GM23338 (cell line): ENCODE data around the gene ASL. TPM values are rescaled to one million over a fixed set of nuclear protein-coding genes. Genes with fewer than 3 reads are reported as not detected.
"Not testable (repeated sequence)": the region's sequence is repeated elsewhere in the genome, so short reads cannot be mapped to it uniquely, and the experiment has no call there.

Source experiments
- ATAC-seq: fragments of 200-7000 bp; cut with Tn5 transposase; 3 replicates; pipeline ENCODE4 v1.9.1; 2020
- DNase-seq: peaks from one replicate; pipeline ENCODE4 v3.0.0-alpha.2; 2015; ENCODE audit warnings: low spot score
- H2AFZ ChIP-seq: fragments of 200-600 bp; sonication (generic); 2 replicates; pipeline ENCODE4 v1.8.0; 2016; ENCODE audit warnings: antibody characterized with exemption, mild to moderate bottlenecking, moderate library complexity
- H3F3A ChIP-seq: fragments of 200-600 bp; sonication (generic); replicated peaks from 2 replicates; pipeline ENCODE4 v1.8.0; 2017; ENCODE audit warnings: antibody characterized with exemption, mixed run types, low read depth
- H3K27ac ChIP-seq: fragments of 200-600 bp; sonication (generic); 2 replicates; pipeline ENCODE4 v1.6.1; 2016; ENCODE audit warnings: low read depth
- H3K27me3 ChIP-seq: fragments of 200-600 bp; sonication (generic); 2 replicates; pipeline ENCODE4 v1.8.0; 2016; ENCODE audit warnings: mild to moderate bottlenecking, mixed run types, moderate library complexity; ENCODE audit not compliant: insufficient read depth
- H3K36me3 ChIP-seq: fragments of 200-600 bp; sonication (generic); 2 replicates; pipeline ENCODE4 v1.8.0; 2016; ENCODE audit warnings: mild to moderate bottlenecking; ENCODE audit not compliant: insufficient read depth
- H3K4me1 ChIP-seq: fragments of 200-600 bp; sonication (generic); 2 replicates; pipeline ENCODE4 v1.8.0; 2016; ENCODE audit warnings: mild to moderate bottlenecking, moderate library complexity; ENCODE audit not compliant: insufficient read depth
- H3K4me2 ChIP-seq: fragments of 200-600 bp; sonication (generic); 2 replicates; pipeline ENCODE4 v1.7.1; 2017; ENCODE audit warnings: mixed run types
- H3K4me3 ChIP-seq: fragments of 200-600 bp; sonication (generic); 2 replicates; pipeline ENCODE4 v1.6.1; 2016; ENCODE audit warnings: mixed run types
- H3K79me2 ChIP-seq: fragments of 200-600 bp; sonication (generic); replicated peaks from 2 replicates; pipeline ENCODE4 v1.8.0; 2017; ENCODE audit warnings: mild to moderate bottlenecking; ENCODE audit not compliant: insufficient read depth
- H3K9me2 ChIP-seq: fragments of 200-600 bp; sonication (generic); 2 replicates; pipeline ENCODE4 v1.8.0; 2017; ENCODE audit not compliant: insufficient read depth
- H4K20me1 ChIP-seq: fragments of 200-600 bp; sonication (generic); replicated peaks from 2 replicates; pipeline ENCODE4 v1.8.0; 2017; ENCODE audit warnings: mild to moderate bottlenecking; ENCODE audit not compliant: insufficient read depth
- H3K27ac Mint-ChIP-seq: 2 replicates; pipeline ENCODE4 v1.8.0; 2020; ENCODE audit warnings: inconsistent platforms, mild to moderate bottlenecking, moderate library complexity, mixed read lengths
- H3K27me3 Mint-ChIP-seq: 3 replicates; pipeline ENCODE4 v1.8.0; 2022; ENCODE audit warnings: low read depth, mild to moderate bottlenecking, moderate library complexity, mixed read lengths, inconsistent platforms; ENCODE audit not compliant: insufficient read depth, poor library complexity
- H3K36me3 Mint-ChIP-seq: 3 replicates; pipeline ENCODE4 v1.8.0; 2021; ENCODE audit warnings: low read depth, mild to moderate bottlenecking, inconsistent platforms, moderate library complexity, mixed read lengths
- H3K4me1 Mint-ChIP-seq: 3 replicates; pipeline ENCODE4 v1.8.0; 2020; ENCODE audit warnings: mild to moderate bottlenecking, inconsistent platforms, mixed read lengths
- H3K4me3 Mint-ChIP-seq: 3 replicates; pipeline ENCODE4 v1.8.0; 2021; ENCODE audit warnings: moderate library complexity, mild to moderate bottlenecking, inconsistent platforms, mixed read lengths
- H3K9me3 Mint-ChIP-seq: 3 replicates; pipeline ENCODE4 v1.8.0; 2020; ENCODE audit warnings: moderate library complexity, mild to moderate bottlenecking, inconsistent platforms, mixed read lengths
- CREB1 ChIP-seq: fragments of 250-450 bp; sonication (Bioruptor Pico); IDR thresholded peaks from 2 replicates; pipeline ENCODE4 v1.5.0; 2020; ENCODE audit warnings: low read depth, mild to moderate bottlenecking, moderate library complexity
- CTCF ChIP-seq, 2 experiments: fragments of 200-600 bp in 1 of 2; sonication (generic) in 1 of 2; conservative IDR thresholded peaks; 2 replicates each; pipeline versions ENCODE4 v1.5.1 to v1.6.1; 2016 to 2017; ENCODE audit warnings: antibody characterized with exemption in 2 of 2, low read depth in 2 of 2, mild to moderate bottlenecking in 2 of 2, moderate library complexity in 1 of 2
- EZH2 ChIP-seq: fragments of 200-600 bp; sonication (generic); IDR thresholded peaks from one replicate; pipeline ENCODE4 v1.8.0; 2017; ENCODE audit warnings: antibody characterized with exemption, mild to moderate bottlenecking, low read depth; ENCODE audit not compliant: unreplicated experiment
- EZH2phosphoT487 ChIP-seq: fragments of 200-600 bp; sonication (generic); IDR thresholded peaks from one replicate; pipeline ENCODE4 v1.8.1; 2018; ENCODE audit warnings: antibody characterized with exemption; ENCODE audit not compliant: unreplicated experiment
- NANOG ChIP-seq: IDR thresholded peaks from 2 replicates; pipeline ENCODE4 v1.6.1; 2016; ENCODE audit warnings: antibody characterized with exemption, borderline replicate concordance
- POLR2AphosphoS5 ChIP-seq: IDR thresholded peaks from 2 replicates; pipeline ENCODE4 v1.6.1; 2016; ENCODE audit warnings: antibody characterized with exemption, low read depth
- STAT1 ChIP-seq: IDR thresholded peaks from one replicate; pipeline ENCODE4 v1.6.1; 2016; ENCODE audit warnings: antibody characterized with exemption; ENCODE audit not compliant: unreplicated experiment
- ZNF114 ChIP-seq: fragments of 250-450 bp; sonication (Bioruptor Pico); IDR thresholded peaks from 2 replicates; pipeline ENCODE4 v1.5.0; 2020; ENCODE audit warnings: mild to moderate bottlenecking, moderate library complexity
- ZNF331 ChIP-seq: fragments of 250-450 bp; sonication (Bioruptor Pico); IDR thresholded peaks from 2 replicates; pipeline ENCODE4 v1.5.0; 2020; ENCODE audit warnings: low read depth, mild to moderate bottlenecking, moderate library complexity
- polyA plus RNA-seq: library from polyadenylated mRNA; unstranded; fragments of >200 nt; fragmentation: Nextera tagmentation; extraction: Ambion mirVana; gene quantifications from 2 replicates; pipeline ENCODE4 v1.2.1, GENCODE V29; 2016
- total RNA-seq: library from RNA; depleted of rRNA; stranded (reverse); fragments of >200 nt; shearing (Covaris generic); gene quantifications from 2 replicates; pipeline ENCODE4 v1.2.3, GENCODE V29; 2014
- TF ChIP-seq, protein P1 (sequence below): fragments of 250-450 bp; sonication (Bioruptor Pico); IDR thresholded peaks from 2 replicates; pipeline ENCODE4 v1.5.0; 2020; ENCODE audit warnings: mild to moderate bottlenecking, moderate library complexity

The ASL gene
- total and polyA plus RNA-seq, 2 experiments from 2014 or later: 14.9 to 36.9 TPM

DNA sequence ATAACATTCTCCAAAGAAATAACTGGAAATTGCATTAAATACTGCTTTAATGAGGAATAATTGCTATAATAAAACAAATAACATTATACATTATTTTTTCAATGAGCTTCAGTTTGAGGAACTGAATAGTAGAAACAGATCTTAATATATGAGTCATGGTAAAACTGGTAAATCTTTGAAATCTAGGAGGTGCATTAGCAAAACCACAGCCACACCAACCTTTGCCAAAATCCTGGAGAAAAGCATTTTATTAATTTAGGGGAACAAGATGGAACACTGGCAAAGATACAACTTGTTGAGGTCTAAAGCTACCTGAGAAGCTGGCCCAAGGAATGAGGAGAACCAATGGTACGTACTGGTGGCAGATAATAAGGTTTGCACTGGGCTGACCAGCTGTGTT is 5.4 kb upstream of the ASL start (continued):
- TF ChIP-seq CTCF (conservative IDR thresholded peaks at IDR 0.05; ENCODE audit: low read depth in 2 of 2): no peak
- no peak for TF ChIP-seq EZH2phosphoT487
- TF ChIP-seq EZH2: no peak
- no peak for TF ChIP-seq STAT1

DNA sequence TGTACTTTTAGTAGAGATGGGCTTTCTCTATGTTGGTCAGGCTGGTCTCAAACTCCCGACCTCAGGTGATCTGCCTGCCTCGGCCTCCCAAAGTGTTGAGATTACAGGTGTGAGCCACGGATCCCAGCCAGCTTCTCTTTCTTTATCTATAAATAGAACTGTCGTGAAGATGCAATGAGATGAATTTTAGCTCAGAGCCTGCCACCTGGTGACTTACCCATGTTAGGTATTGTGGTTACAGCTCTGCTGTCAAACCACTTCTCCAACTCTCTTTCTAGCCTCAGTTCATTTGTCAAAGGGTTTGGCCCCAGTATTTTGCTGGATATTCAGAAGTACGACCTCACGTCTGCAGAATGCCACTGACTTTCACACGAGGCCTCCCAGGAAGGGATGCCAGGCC is 3.4 kb upstream of the ASL start:
- not testable (repeated sequence) for H3K79me2 ChIP-seq

GRCh38 chr7:66076462-66077329 is 1.1 kb downstream of the ASL start:
- Histone ChIP-seq H4K20me1 (no peaks in the 10 kb centered on the region), H3F3A (no peaks in the 10 kb centered on the region), H3K4me3 (peak overlapping the region; percentile 94), H3K4me2 (peak overlapping the region; percentile 98), H3K27ac (no peak overlapping the region), H3K27me3 (no peaks in the 10 kb centered on the region), H3K9me2 (no peaks in the 10 kb centered on the region), H3K79me2 (peaks cover 8% of the 10 kb centered on the region; the same call in 1 of the 2 replicates), H3K4me1 (no peaks in the 10 kb centered on the region; the same call in 1 of the 2 replicates), H3K36me3 (no peaks in the 10 kb centered on the region), H2AFZ (peak overlapping the region; percentile 91; the same call in 1 of the 2 replicates)
- Mint-ChIP-seq H3K9me3 (no peaks in the 10 kb centered on the region), H3K4me3 (peak overlapping the region; percentile 82), H3K4me1 (peaks cover 4% of the 10 kb centered on the region; the same call in 2 of the 3 replicates), H3K27ac (peak overlapping the region; percentile 15; the same call in 1 of the 2 replicates), H3K27me3 (peaks cover 8% of the 10 kb centered on the region), H3K36me3 (no peaks in the 10 kb centered on the region)
- ATAC-seq (no peak), DNase-seq (no peak)
- TF ChIP-seq POLR2AphosphoS5 (no peak), ZNF331 (CRISPR knock-in tag) (no peak), ZNF114 (no peak), EZH2phosphoT487 (no peak), NANOG (no peak), CREB1 (CRISPR knock-in tag) (no peak), EZH2 (no peak)
- TF ChIP-seq, protein P1, sequence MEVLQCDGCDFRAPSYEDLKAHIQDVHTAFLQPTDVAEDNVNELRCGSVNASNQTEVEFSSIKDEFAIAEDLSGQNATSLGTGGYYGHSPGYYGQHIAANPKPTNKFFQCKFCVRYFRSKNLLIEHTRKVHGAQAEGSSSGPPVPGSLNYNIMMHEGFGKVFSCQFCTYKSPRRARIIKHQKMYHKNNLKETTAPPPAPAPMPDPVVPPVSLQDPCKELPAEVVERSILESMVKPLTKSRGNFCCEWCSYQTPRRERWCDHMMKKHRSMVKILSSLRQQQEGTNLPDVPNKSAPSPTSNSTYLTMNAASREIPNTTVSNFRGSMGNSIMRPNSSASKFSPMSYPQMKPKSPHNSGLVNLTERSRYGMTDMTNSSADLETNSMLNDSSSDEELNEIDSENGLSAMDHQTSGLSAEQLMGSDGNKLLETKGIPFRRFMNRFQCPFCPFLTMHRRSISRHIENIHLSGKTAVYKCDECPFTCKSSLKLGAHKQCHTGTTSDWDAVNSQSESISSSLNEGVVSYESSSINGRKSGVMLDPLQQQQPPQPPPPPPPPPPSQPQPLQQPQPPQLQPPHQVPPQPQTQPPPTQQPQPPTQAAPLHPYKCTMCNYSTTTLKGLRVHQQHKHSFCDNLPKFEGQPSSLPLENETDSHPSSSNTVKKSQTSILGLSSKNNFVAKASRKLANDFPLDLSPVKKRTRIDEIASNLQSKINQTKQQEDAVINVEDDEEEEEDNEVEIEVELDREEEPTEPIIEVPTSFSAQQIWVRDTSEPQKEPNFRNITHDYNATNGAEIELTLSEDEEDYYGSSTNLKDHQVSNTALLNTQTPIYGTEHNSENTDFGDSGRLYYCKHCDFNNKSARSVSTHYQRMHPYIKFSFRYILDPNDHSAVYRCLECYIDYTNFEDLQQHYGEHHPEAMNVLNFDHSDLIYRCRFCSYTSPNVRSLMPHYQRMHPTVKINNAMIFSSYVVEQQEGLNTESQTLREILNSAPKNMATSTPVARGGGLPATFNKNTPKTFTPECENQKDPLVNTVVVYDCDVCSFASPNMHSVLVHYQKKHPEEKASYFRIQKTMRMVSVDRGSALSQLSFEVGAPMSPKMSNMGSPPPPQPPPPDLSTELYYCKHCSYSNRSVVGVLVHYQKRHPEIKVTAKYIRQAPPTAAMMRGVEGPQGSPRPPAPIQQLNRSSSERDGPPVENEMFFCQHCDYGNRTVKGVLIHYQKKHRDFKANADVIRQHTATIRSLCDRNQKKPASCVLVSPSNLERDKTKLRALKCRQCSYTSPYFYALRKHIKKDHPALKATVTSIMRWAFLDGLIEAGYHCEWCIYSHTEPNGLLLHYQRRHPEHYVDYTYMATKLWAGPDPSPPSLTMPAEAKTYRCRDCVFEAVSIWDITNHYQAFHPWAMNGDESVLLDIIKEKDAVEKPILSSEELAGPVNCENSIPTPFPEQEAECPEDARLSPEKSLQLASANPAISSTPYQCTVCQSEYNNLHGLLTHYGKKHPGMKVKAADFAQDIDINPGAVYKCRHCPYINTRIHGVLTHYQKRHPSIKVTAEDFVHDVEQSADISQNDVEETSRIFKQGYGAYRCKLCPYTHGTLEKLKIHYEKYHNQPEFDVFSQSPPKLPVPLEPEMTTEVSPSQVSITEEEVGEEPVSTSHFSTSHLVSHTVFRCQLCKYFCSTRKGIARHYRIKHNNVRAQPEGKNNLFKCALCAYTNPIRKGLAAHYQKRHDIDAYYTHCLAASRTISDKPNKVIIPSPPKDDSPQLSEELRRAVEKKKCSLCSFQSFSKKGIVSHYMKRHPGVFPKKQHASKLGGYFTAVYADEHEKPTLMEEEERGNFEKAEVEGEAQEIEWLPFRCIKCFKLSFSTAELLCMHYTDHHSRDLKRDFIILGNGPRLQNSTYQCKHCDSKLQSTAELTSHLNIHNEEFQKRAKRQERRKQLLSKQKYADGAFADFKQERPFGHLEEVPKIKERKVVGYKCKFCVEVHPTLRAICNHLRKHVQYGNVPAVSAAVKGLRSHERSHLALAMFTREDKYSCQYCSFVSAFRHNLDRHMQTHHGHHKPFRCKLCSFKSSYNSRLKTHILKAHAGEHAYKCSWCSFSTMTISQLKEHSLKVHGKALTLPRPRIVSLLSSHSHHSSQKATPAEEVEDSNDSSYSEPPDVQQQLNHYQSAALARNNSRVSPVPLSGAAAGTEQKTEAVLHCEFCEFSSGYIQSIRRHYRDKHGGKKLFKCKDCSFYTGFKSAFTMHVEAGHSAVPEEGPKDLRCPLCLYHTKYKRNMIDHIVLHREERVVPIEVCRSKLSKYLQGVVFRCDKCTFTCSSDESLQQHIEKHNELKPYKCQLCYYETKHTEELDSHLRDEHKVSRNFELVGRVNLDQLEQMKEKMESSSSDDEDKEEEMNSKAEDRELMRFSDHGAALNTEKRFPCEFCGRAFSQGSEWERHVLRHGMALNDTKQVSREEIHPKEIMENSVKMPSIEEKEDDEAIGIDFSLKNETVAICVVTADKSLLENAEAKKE (CRISPR knock-in tag): no peak

More for the DNA sequence above, 3.4 kb upstream of the ASL start:
- H3F3A ChIP-seq, H3K36me3 Mint-ChIP-seq, H3K4me3 ChIP-seq, H3K4me1 ChIP-seq, H4K20me1 ChIP-seq, H3K4me2 ChIP-seq, H3K27ac ChIP-seq, H3K4me1 Mint-ChIP-seq, H2AFZ ChIP-seq, ATAC-seq, DNase-seq, H3K9me2 ChIP-seq, H3K27me3 ChIP-seq, H3K4me3 Mint-ChIP-seq, H3K27ac Mint-ChIP-seq, H3K36me3 ChIP-seq, H3K27me3 Mint-ChIP-seq, H3K9me3 Mint-ChIP-seq: not testable (repeated sequence)
